DOHH2 (cell line): ENCODE results near the gene GABRB2.

Source experiments
- H3F3A ChIP-seq: fragments of 200-600 bp; sonication (generic), shearing (Covaris generic); 2 replicates; pipeline ENCODE4 v1.6.0; 2016; ENCODE audit warnings: antibody characterized with exemption, mild to moderate bottlenecking; ENCODE audit not compliant: control insufficient read depth, insufficient read depth
- H3K27ac ChIP-seq: fragments of 200-600 bp; sonication (generic); 2 replicates; pipeline ENCODE4 v1.5.1; 2014; ENCODE audit warnings: low read depth, mild to moderate bottlenecking, low read length, moderate library complexity
- H3K27me3 ChIP-seq: fragments of 200-600 bp; sonication (generic); 2 replicates; pipeline ENCODE4 v1.6.1; 2014; ENCODE audit warnings: mild to moderate bottlenecking, low read length, mixed read lengths; ENCODE audit not compliant: control insufficient read depth
- H3K36me3 ChIP-seq: fragments of 200-600 bp; sonication (generic); 2 replicates; pipeline ENCODE4 v1.6.1; 2014; ENCODE audit warnings: mild to moderate bottlenecking, low read length, moderate library complexity, mixed read lengths; ENCODE audit not compliant: control insufficient read depth
- H3K4me1 ChIP-seq: fragments of 200-600 bp; sonication (generic); 2 replicates; pipeline ENCODE4 v1.6.1; 2014; ENCODE audit warnings: mild to moderate bottlenecking, low read length, mixed read lengths; ENCODE audit not compliant: control insufficient read depth
- H3K4me2 ChIP-seq: fragments of 200-600 bp; sonication (generic); 2 replicates; pipeline ENCODE4 v1.6.0; 2014; ENCODE audit warnings: mild to moderate bottlenecking, low read length, moderate library complexity
- H3K4me3 ChIP-seq: fragments of 200-600 bp; sonication (generic); 2 replicates; pipeline ENCODE4 v1.5.1; 2014; ENCODE audit warnings: mild to moderate bottlenecking, low read length, mixed read lengths
- H3K79me2 ChIP-seq: fragments of 200-600 bp; sonication (generic); 2 replicates; pipeline ENCODE4 v1.6.1; 2014; ENCODE audit warnings: mild to moderate bottlenecking, low read length, mixed read lengths; ENCODE audit not compliant: control insufficient read depth
- H3K9me2 ChIP-seq: fragments of 200-600 bp; sonication (generic); replicated peaks from 2 replicates; pipeline ENCODE4 v1.6.1; 2014; ENCODE audit warnings: mild to moderate bottlenecking, low read length, mixed read lengths; ENCODE audit not compliant: control insufficient read depth
- H3K9me3 ChIP-seq: fragments of 200-600 bp; sonication (generic); 2 replicates; pipeline ENCODE4 v1.6.1; 2014; ENCODE audit warnings: antibody characterized with exemption, low read length, mixed read lengths; ENCODE audit not compliant: control insufficient read depth, insufficient read depth
- H4K20me1 ChIP-seq: fragments of 200-600 bp; sonication (generic); 2 replicates; pipeline ENCODE4 v1.6.0; 2014; ENCODE audit warnings: low read depth, mild to moderate bottlenecking, antibody characterized with exemption, low read length, moderate library complexity; ENCODE audit not compliant: control insufficient read depth, insufficient read depth
- CTCF ChIP-seq: fragments of 200-600 bp; sonication (generic); IDR thresholded peaks from one replicate; pipeline ENCODE4 v1.5.1; 2014; ENCODE audit warnings: antibody characterized with exemption, mild to moderate bottlenecking, low read depth, low read length; ENCODE audit not compliant: poor library complexity, severe bottlenecking
- EZH2phosphoT487 ChIP-seq: fragments of 200-600 bp; sonication (generic); IDR thresholded peaks from 2 replicates; pipeline ENCODE4 v1.6.1; 2017; ENCODE audit warnings: borderline replicate concordance, mild to moderate bottlenecking, antibody characterized with exemption, low read length, moderate library complexity, mixed read lengths

The GABRB2 gene

DNA sequence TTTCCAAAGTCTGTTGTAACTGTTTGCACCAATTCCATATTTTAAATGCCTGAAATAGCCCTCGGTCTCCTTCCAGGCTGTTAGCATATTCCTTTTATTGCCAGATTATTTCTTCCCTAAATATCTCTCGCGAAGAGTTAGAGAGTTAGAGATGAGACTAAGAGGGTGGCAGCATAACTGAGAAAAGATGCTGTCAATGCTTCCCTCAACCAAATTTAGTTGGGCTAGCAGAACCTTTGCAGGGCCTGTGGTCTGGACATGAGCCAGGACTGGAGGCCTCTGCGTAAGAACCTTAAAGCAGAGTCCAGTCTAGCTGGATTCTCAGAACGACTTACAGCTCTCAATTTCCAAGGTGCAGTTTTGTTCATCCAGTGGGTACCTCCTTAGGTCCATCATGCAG lies 135.9 kb downstream of the GABRB2 start:
- H3K9me2 ChIP-seq = no peaks in the 10 kb centered on the region
- TF ChIP-seq EZH2phosphoT487 (no peak), CTCF (no peak)
- H3K4me3 ChIP-seq = no peak overlapping the region
- H3K4me2 ChIP-seq = no peak overlapping the region
- H3K27ac ChIP-seq = no peak overlapping the region
- no peaks in the 10 kb centered on the region for H3K9me3 ChIP-seq
- no peaks in the 10 kb centered on the region for H3K79me2 ChIP-seq
- H3F3A ChIP-seq = no peaks in the 10 kb centered on the region
- H3K4me1 ChIP-seq = no peaks in the 10 kb centered on the region
- no peaks in the 10 kb centered on the region for H4K20me1 ChIP-seq
- H3K36me3 ChIP-seq = no peaks in the 10 kb centered on the region
- no peaks in the 10 kb centered on the region for H3K27me3 ChIP-seq

GRCh38 chr5:161409471-161409870 lies 137.1 kb downstream of the GABRB2 start:
- Histone ChIP-seq H3K9me2 (no peaks in the 10 kb centered on the region), H3K27ac (no peak overlapping the region), H3K4me1 (no peaks in the 10 kb centered on the region), H3K27me3 (no peaks in the 10 kb centered on the region), H3K79me2 (no peaks in the 10 kb centered on the region), H3K4me2 (no peak overlapping the region), H3K4me3 (no peak overlapping the region), H4K20me1 (no peaks in the 10 kb centered on the region), H3K36me3 (no peaks in the 10 kb centered on the region), H3K9me3 (no peaks in the 10 kb centered on the region), H3F3A (no peaks in the 10 kb centered on the region)
- no peak for TF ChIP-seq EZH2phosphoT487
- no peak for TF ChIP-seq CTCF

GRCh38 chr5:161406880-161407279 lies 139.6 kb downstream of the GABRB2 start:
- H3K27me3 ChIP-seq = no peaks in the 10 kb centered on the region
- no peaks in the 10 kb centered on the region for H3F3A ChIP-seq
- H3K36me3 ChIP-seq = no peaks in the 10 kb centered on the region
- no peaks in the 10 kb centered on the region for H3K4me1 ChIP-seq
- TF ChIP-seq EZH2phosphoT487 = no peak
- no peak for TF ChIP-seq CTCF
- H3K79me2 ChIP-seq = no peaks in the 10 kb centered on the region
- no peaks in the 10 kb centered on the region for H3K9me2 ChIP-seq
- no peaks in the 10 kb centered on the region for H4K20me1 ChIP-seq
- no peak overlapping the region for H3K27ac ChIP-seq
- H3K4me3 ChIP-seq = no peak overlapping the region
- H3K9me3 ChIP-seq = no peaks in the 10 kb centered on the region
- no peak overlapping the region for H3K4me2 ChIP-seq

DNA sequence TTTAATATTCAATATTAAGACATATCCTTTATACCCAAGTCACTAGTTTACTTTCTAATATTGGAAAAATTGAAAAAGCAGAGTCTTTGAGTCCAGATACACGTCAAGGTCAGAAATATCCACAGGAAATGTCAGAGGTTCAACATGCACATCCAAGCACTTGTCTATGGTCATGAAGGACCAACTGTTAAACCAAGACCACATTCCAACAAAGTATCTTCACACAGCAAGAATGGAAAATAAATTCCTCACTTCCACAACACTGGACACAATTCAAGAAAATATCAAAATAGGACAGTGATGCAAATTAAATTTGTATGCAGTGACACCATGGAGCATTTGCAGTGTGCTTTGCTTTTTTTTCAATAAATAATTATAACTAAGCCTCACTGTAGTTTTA lies 142.5 kb downstream of the GABRB2 start:
- TF ChIP-seq EZH2phosphoT487 (no peak), CTCF (no peak)
- no peak overlapping the region for H3K4me3 ChIP-seq
- H3F3A ChIP-seq = no peaks in the 10 kb centered on the region
- no peaks in the 10 kb centered on the region for H3K36me3 ChIP-seq
- H3K4me2 ChIP-seq = no peak overlapping the region
- H3K9me2 ChIP-seq = no peaks in the 10 kb centered on the region
- H3K4me1 ChIP-seq = no peaks in the 10 kb centered on the region
- no peaks in the 10 kb centered on the region for H4K20me1 ChIP-seq
- no peak overlapping the region for H3K27ac ChIP-seq
- no peaks in the 10 kb centered on the region for H3K79me2 ChIP-seq
- no peaks in the 10 kb centered on the region for H3K27me3 ChIP-seq
- H3K9me3 ChIP-seq = no peaks in the 10 kb centered on the region
